ENCODE results near the gene ADGRE3. TPM values are rescaled to one million over a fixed set of nuclear protein-coding genes. Genes with fewer than 3 reads are reported as not detected.
"Not testable (repeated sequence)": the region's sequence is repeated elsewhere in the genome, so short reads cannot be mapped to it uniquely, and the experiment has no call there.

The ADGRE3 gene
- total RNA-seq, 3 donors from 2014 or later = 0.24 TPM; not detected in 2

DNA sequence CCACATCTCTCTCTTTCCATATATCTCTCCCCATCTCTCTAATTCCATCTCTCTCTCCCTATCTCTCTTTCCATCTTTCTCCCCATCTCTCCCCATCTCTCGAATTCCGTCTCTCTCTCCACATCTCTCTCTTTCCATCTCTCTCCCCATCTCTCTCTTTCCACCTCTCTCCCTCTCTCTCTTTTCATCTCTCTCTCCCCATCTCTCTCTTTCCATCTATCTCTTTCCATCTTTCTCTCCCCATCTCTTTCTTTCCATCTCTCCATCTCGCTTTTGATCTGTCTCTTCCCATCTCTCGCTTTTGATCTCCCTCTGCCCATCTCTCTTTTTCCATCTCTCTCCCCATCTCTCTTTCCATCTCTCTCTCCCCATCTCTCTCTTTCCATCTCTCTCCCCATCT lies 25.6 kb downstream of the ADGRE3 start:
- H3K36me3 ChIP-seq (ENCODE audit: low read depth) = no peaks in the 10 kb centered on the region
- DNase-seq (no peak), ATAC-seq (no peak)
- H3K9me3 ChIP-seq = no peaks in the 10 kb centered on the region
- no peak overlapping the region for H3K4me3 ChIP-seq
- H3K4me1 ChIP-seq (ENCODE audit: low read depth) = no peaks in the 10 kb centered on the region
- TF ChIP-seq, protein P1, sequence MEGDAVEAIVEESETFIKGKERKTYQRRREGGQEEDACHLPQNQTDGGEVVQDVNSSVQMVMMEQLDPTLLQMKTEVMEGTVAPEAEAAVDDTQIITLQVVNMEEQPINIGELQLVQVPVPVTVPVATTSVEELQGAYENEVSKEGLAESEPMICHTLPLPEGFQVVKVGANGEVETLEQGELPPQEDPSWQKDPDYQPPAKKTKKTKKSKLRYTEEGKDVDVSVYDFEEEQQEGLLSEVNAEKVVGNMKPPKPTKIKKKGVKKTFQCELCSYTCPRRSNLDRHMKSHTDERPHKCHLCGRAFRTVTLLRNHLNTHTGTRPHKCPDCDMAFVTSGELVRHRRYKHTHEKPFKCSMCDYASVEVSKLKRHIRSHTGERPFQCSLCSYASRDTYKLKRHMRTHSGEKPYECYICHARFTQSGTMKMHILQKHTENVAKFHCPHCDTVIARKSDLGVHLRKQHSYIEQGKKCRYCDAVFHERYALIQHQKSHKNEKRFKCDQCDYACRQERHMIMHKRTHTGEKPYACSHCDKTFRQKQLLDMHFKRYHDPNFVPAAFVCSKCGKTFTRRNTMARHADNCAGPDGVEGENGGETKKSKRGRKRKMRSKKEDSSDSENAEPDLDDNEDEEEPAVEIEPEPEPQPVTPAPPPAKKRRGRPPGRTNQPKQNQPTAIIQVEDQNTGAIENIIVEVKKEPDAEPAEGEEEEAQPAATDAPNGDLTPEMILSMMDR (IDR thresholded peaks at IDR 0.05) = no peak
- intact Hi-C loops (cut with DNase I, micrococcal nuclease) = no loop called here

- no peak overlapping the region for H3K4me3 ChIP-seq
- TF ChIP-seq, protein P1 (IDR thresholded peaks at IDR 0.05) = no peak
- no peak for DNase-seq
- no peaks in the 10 kb centered on the region for H3K9me3 ChIP-seq
- no peaks in the 10 kb centered on the region for H3K36me3 ChIP-seq (ENCODE audit: low read depth)
- H3K4me1 ChIP-seq (ENCODE audit: low read depth) = no peaks in the 10 kb centered on the region
- intact Hi-C loops (cut with DNase I, micrococcal nuclease) = no loop called here
- ATAC-seq = no peak
These were observed 26.1 kb downstream of the ADGRE3 start for GRCh38 chr19:14648506-14648905.

GRCh38 chr19:14639536-14640277 lies 34.9 kb downstream of the ADGRE3 start:
- Histone ChIP-seq H3K4me1 (ENCODE audit: low read depth) (no peaks in the 10 kb centered on the region), H3K9me3 (peaks cover 8% of the 10 kb centered on the region), H3K4me3 (no peak overlapping the region), H3K36me3 (ENCODE audit: low read depth) (no peaks in the 10 kb centered on the region)
- ATAC-seq (no peak), DNase-seq (no peak)
- intact Hi-C loops (cut with DNase I, micrococcal nuclease) = no loop called here
- TF ChIP-seq, protein P1 (IDR thresholded peaks at IDR 0.05) = no peak

DNA sequence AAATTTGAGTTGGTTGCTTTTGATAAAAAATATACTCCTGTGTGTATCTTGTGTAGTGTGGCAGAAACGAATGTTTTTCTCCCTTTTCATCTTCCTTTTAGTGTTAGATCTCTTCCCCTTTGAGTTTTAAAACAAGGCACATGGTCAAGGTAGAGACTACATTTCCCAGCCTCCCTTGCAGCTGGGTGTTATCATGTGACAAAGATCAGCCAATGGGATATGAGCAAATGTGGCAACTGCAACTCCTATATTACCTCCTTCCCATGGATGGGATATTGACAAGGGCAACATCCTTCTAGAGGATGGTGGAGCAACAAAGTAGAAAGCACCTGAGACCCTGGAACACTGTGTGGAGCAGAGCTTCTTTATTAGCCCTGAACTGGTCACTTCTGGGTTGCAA lies 42.4 kb downstream of the ADGRE3 start:
- no peak for ATAC-seq
- Histone ChIP-seq H3K4me3 (no peak overlapping the region), H3K36me3 (ENCODE audit: low read depth) (no peaks in the 10 kb centered on the region), H3K4me1 (ENCODE audit: low read depth) (no peaks in the 10 kb centered on the region), H3K9me3 (peaks cover 4% of the 10 kb centered on the region)
- peak in 1 of 3 donors; percentile 6 for DNase-seq
- TF ChIP-seq, protein P1 (IDR thresholded peaks at IDR 0.05) = no peak
- intact Hi-C loops (cut with DNase I, micrococcal nuclease) = no loop called here

- Histone ChIP-seq H3K9me3 (peaks cover 4% of the 10 kb centered on the region), H3K4me1 (ENCODE audit: low read depth) (no peaks in the 10 kb centered on the region), H3K4me3 (no peak overlapping the region), H3K36me3 (ENCODE audit: low read depth) (no peaks in the 10 kb centered on the region)
- DNase-seq (no peak), ATAC-seq (no peak)
- intact Hi-C loops (cut with DNase I, micrococcal nuclease) = no loop called here
- TF ChIP-seq, protein P1 (IDR thresholded peaks at IDR 0.05) = no peak
These were observed 45.1 kb downstream of the ADGRE3 start for GRCh38 chr19:14629557-14629956.

GRCh38 chr19:14624491-14624890 lies 50.2 kb downstream of the ADGRE3 start:
- ATAC-seq; intact Hi-C loops (cut with DNase I, micrococcal nuclease): not testable (repeated sequence)

More at GRCh38 chr19:14624491-14624890, 50.2 kb downstream of the ADGRE3 start:
- H3K36me3 ChIP-seq (ENCODE audit: low read depth); H3K4me1 ChIP-seq (ENCODE audit: low read depth); DNase-seq; H3K9me3 ChIP-seq; H3K4me3 ChIP-seq: not testable (repeated sequence)
